HepG2 (cell line): ENCODE results near the gene COPE. TPM values are rescaled to one million over a fixed set of nuclear protein-coding genes. Genes with fewer than 3 reads are reported as not detected.

Experiments
- ATAC-seq: fragments of 200-7000 bp; cut with Tn5 transposase; 3 replicates; pipeline ENCODE4 v1.9.1; 2020; ENCODE audit warnings: mild to moderate bottlenecking, moderate library complexity
- BruUV-seq: library from RNA; stranded (reverse); fragments of 400-500 nt; replicated peaks from 2 replicates; lab custom pipeline; 2021; lab: Mats Ljungman, UMichigan
- CTCF ChIA-PET: fragments of 300-600 bp; formaldehyde crosslinking; extraction: SDS; loops from one replicate; lab custom pipeline; 2021; ENCODE audit warnings: low total read pairs, inconsistent platforms, low intra/inter-chr PET ratio; lab: Yijun Ruan, JAX
- POLR2A ChIA-PET: fragments of 350-600 bp; sonication (Branson Sonifier 250); formaldehyde crosslinking; loops from one replicate; lab custom pipeline; 2020; ENCODE audit warnings: antibody characterized with exemption, inconsistent platforms; lab: Yijun Ruan, JAX
- DNase-seq: peaks from one replicate; pipeline ENCODE4 v3.0.0-alpha.2; 2015; ENCODE audit warnings: low spot score
- FAIRE-seq: peaks from 3 replicates; lab custom pipeline; 2011; peaks lifted over from hg19 to GRCh38; lab: Jason Lieb, UNC
- H2AFZ ChIP-seq: one replicate; pipeline ENCODE4 v1.6.1; 2011; ENCODE audit warnings: low read length, inconsistent platforms
- H3K27ac ChIP-seq: fragments of 300-600 bp; 3 replicates; pipeline ENCODE4 v1.8.0; 2011; ENCODE audit warnings: mixed run types, mild to moderate bottlenecking, mixed read lengths, low read length, inconsistent platforms; ENCODE audit not compliant: insufficient read depth; ENCODE audit errors: extremely low read length
- H3K27me3 ChIP-seq, 2 experiments: fragments of 200-600 bp in 1 of 2; 2 replicates in 1 of 2; 3 replicates in 1 of 2; pipeline versions ENCODE4 v1.6.0 to v1.8.0; 2011; ENCODE audit warnings: low read length in 2 of 2, mild to moderate bottlenecking in 2 of 2, moderate library complexity in 2 of 2, inconsistent platforms in 1 of 2; ENCODE audit not compliant: insufficient read depth in 2 of 2, control insufficient read depth in 1 of 2
- H3K36me3 ChIP-seq, 2 experiments: fragments of 200-600 bp in 1 of 2; replicated peaks in 1 of 2; 2 replicates in 1 of 2; 3 replicates in 1 of 2; pipeline versions ENCODE4 v1.5.1 to v1.8.0; 2011; ENCODE audit warnings: low read length in 2 of 2, inconsistent platforms in 1 of 2; ENCODE audit not compliant: insufficient read depth in 2 of 2, control insufficient read depth in 1 of 2
- H3K4me1 ChIP-seq: 2 replicates; pipeline ENCODE4 v1.5.1; 2012; ENCODE audit warnings: low read length, inconsistent platforms; ENCODE audit not compliant: insufficient read depth
- H3K4me2 ChIP-seq: 2 replicates; pipeline ENCODE4 v1.6.0; 2011; ENCODE audit warnings: low read depth, low read length, inconsistent platforms
- H3K4me3 ChIP-seq, 3 experiments: fragments of 200-600 bp in 1 of 3; sonication (generic), shearing (Covaris generic) in 1 of 3; replicated peaks in 1 of 3; 2 replicates each; pipeline ENCODE4 v1.5.1; 2011 to 2016; ENCODE audit warnings: low read length in 3 of 3, inconsistent platforms in 2 of 3, low read depth in 2 of 3, mild to moderate bottlenecking in 2 of 3, control low read depth in 1 of 3, mixed read lengths in 1 of 3; ENCODE audit not compliant: insufficient read depth in 1 of 3
- H3K79me2 ChIP-seq: one replicate; pipeline ENCODE4 v1.6.1; 2011; ENCODE audit warnings: low read length, inconsistent platforms; ENCODE audit not compliant: insufficient read depth
- H3K9ac ChIP-seq: 2 replicates; pipeline ENCODE4 v1.6.0; 2011; ENCODE audit warnings: mild to moderate bottlenecking, low read depth, low read length, inconsistent platforms; ENCODE audit not compliant: insufficient read depth
- H3K9me3 ChIP-seq: 2 replicates; pipeline ENCODE4 v1.5.1; 2012; ENCODE audit warnings: mild to moderate bottlenecking, low read length
- H4K20me1 ChIP-seq: 2 replicates; pipeline ENCODE4 v1.6.0; 2011; ENCODE audit warnings: inconsistent platforms, mild to moderate bottlenecking, low read length, moderate library complexity; ENCODE audit not compliant: insufficient read depth
- ARID3A ChIP-seq: IDR thresholded peaks from 2 replicates; pipeline ENCODE4 v1.6.1; 2012; ENCODE audit warnings: low read depth, low read length, improper control_type of control experiment
- BHLHE40 ChIP-seq: IDR thresholded peaks from 2 replicates; pipeline ENCODE4 v1.6.1; 2011; ENCODE audit warnings: low read length, improper control_type of control experiment
- CCDC6 ChIP-seq: sonication (generic); formaldehyde crosslinking; IDR thresholded peaks from 2 replicates; pipeline ENCODE4 v1.8.1; 2022; ENCODE audit warnings: mild to moderate bottlenecking, missing genetic modification reagents, moderate library complexity
- ESRRA ChIP-seq: sonication (generic); formaldehyde crosslinking; IDR thresholded peaks from 2 replicates; pipeline ENCODE4 v1.5.1; 2020; ENCODE audit warnings: mild to moderate bottlenecking, low read depth, missing genetic modification reagents
- ETV5 ChIP-seq: IDR thresholded peaks from 2 replicates; pipeline ENCODE4 v1.6.1; 2018; ENCODE audit warnings: missing biosample characterization, missing genetic modification reagents, inconsistent platforms, borderline replicate concordance
- HNF1A ChIP-seq, 2 experiments: sonication (generic) in 1 of 2; formaldehyde crosslinking in 1 of 2; IDR thresholded peaks; 2 replicates each; pipeline versions ENCODE4 v1.4.0 to v1.6.1; 2016 to 2020; ENCODE audit warnings: borderline replicate concordance in 1 of 2, low read depth in 1 of 2, mild to moderate bottlenecking in 1 of 2, missing genetic modification reagents in 1 of 2
- MIER2 ChIP-seq: IDR thresholded peaks from 2 replicates; pipeline ENCODE4 v1.6.1; 2016; ENCODE audit warnings: missing biosample characterization, missing genetic modification reagents
- NFE2 ChIP-seq: sonication (generic); formaldehyde crosslinking; IDR thresholded peaks from 2 replicates; pipeline ENCODE4 v1.4.0; 2020; ENCODE audit warnings: missing genetic modification reagents
- PPARG ChIP-seq: conservative IDR thresholded peaks from 2 replicates; pipeline ENCODE4 v1.6.1; 2016; ENCODE audit warnings: missing biosample characterization, missing genetic modification reagents
- SP5 ChIP-seq: IDR thresholded peaks from 2 replicates; pipeline ENCODE4 v1.6.1; 2016; ENCODE audit warnings: low read depth, borderline replicate concordance
- TFAP4 ChIP-seq: sonication (generic); IDR thresholded peaks from 2 replicates; pipeline ENCODE4 v1.6.1; 2016; ENCODE audit warnings: low read depth, borderline replicate concordance
- ZFY ChIP-seq: sonication (generic); formaldehyde crosslinking; IDR thresholded peaks from 2 replicates; pipeline ENCODE4 v1.4.0; 2020; ENCODE audit warnings: missing genetic modification reagents
- ZKSCAN8 ChIP-seq: IDR thresholded peaks from 2 replicates; pipeline ENCODE4 v1.6.1; 2016; ENCODE audit warnings: borderline replicate concordance, missing genetic modification reagents, missing compliant biosample characterization
- ZNF143 ChIP-seq: sonication (generic); formaldehyde crosslinking; IDR thresholded peaks from 2 replicates; pipeline ENCODE4 v1.4.0; 2020; ENCODE audit warnings: missing genetic modification reagents
- ZNF281 ChIP-seq: sonication (generic); formaldehyde crosslinking; IDR thresholded peaks from 2 replicates; pipeline ENCODE4 v1.4.0; 2020; ENCODE audit warnings: missing genetic modification reagents, borderline replicate concordance
- WGBS: methylation state at CpG from one replicate; pipeline ENCODE4 v1.1.6; 2017; ENCODE audit warnings: low lambda C conversion rate; 5-methylcytosine and 5-hydroxymethylcytosine counted together
- in situ Hi-C: cut with HindIII; loops from 2 replicates; pipeline ENCODE4 v1.10.0; 2017; ENCODE audit warnings: low pct_unique_long_range_greater_than_20kb; ENCODE audit not compliant: extremely low pct_ligation_motif_present
- intact Hi-C: fragments of 100-400 bp; cut with micrococcal nuclease; formaldehyde crosslinking; loops from one replicate; pipeline ENCODE4 v1.10.0; 2022; ENCODE audit not compliant: unreplicated experiment
- polyA plus RNA-seq, 8 experiments: library from polyadenylated mRNA; depleted of rRNA in 3 of 8; stranded (reverse) in 7 of 8; unstranded in 1 of 8; fragments of >200 nt; fragmentation: Illumina TruSeq in 4 of 8; extraction: Trizol in 4 of 8; gene quantifications; 2 replicates each; pipeline versions ENCODE4 v1.2.1 to v1.2.3, GENCODE V29; 2011 to 2016; ENCODE audit warnings: low read depth in 4 of 8, missing spikeins in 1 of 8, mixed read lengths in 1 of 8; ENCODE audit not compliant: insufficient read depth in 1 of 8
- total RNA-seq, 5 experiments: library from RNA; depleted of rRNA; stranded (reverse); fragments of >200 nt; fragmentation: Illumina TruSeq; extraction: Trizol; gene quantifications; 2 replicates each; pipeline ENCODE4 v1.2.3, GENCODE V29; 2016; ENCODE audit warnings: low read depth in 1 of 5

The COPE gene
- total and polyA plus RNA-seq, 2 of the 13 experiments (the other 11 are each of a cell fraction or from before 2014, with no cell fraction given), result 189 to 205 TPM

GRCh38 chr19:18905058-18905456 is 14.1 kb downstream of the COPE start:
- no peak for FAIRE-seq

More at GRCh38 chr19:18905058-18905456, 14.1 kb downstream of the COPE start:
- DNase-seq (no peak), ATAC-seq (no peak)
- ChIA-PET POLR2A (interaction anchor here (1.8 kb wide), 1 partner anchor 14 kb away, joined by 4 read pairs; the partner anchor contains the start of gene COPE), CTCF (no interaction called here)
- H3K27ac ChIP-seq, result no peak overlapping the region
- in situ Hi-C loops, result no loop called here
- H3K4me3 ChIP-seq, result no peak overlapping the region
- H3K4me1 ChIP-seq, result no peaks in the 10 kb centered on the region
- 97% methylated on average over 4 of the region's 8 CpGs for WGBS
- no peak for TF ChIP-seq ZFY (CRISPR knock-in tag)
- TF ChIP-seq ZNF143 (CRISPR knock-in tag), result no peak
- no peak for TF ChIP-seq TFAP4
- TF ChIP-seq ZNF281 (CRISPR knock-in tag), result no peak
- TF ChIP-seq PPARG, result no peak
- no peak for TF ChIP-seq ESRRA (CRISPR knock-in tag)
- TF ChIP-seq NFE2 (CRISPR knock-in tag), result no peak
- no peak for TF ChIP-seq MIER2 (CRISPR knock-in tag)
- TF ChIP-seq CCDC6 (CRISPR knock-in tag), result no peak
- TF ChIP-seq HNF1A (IDR thresholded peaks at IDR 0.05; ENCODE audit: low read depth), result no peak
- no peak for TF ChIP-seq HNF1A (CRISPR knock-in tag; IDR thresholded peaks at IDR 0.05; ENCODE audit: borderline replicate concordance)
- no peak for TF ChIP-seq ZKSCAN8
- TF ChIP-seq SP5, result no peak
- TF ChIP-seq BHLHE40, result no peak
- TF ChIP-seq ARID3A, result no peak
- no peak for TF ChIP-seq ETV5 (CRISPR knock-in tag)
- no peaks in the 10 kb centered on the region for H3K9me3 ChIP-seq
- no peak overlapping the region for H3K9ac ChIP-seq
- peaks cover 19 to 52% of the 10 kb centered on the region in 2 experiments for H3K36me3 ChIP-seq
- H3K79me2 ChIP-seq, result no peaks in the 10 kb centered on the region
- no peaks in the 10 kb centered on the region for H3K27me3 ChIP-seq
- BruUV-seq, result no TSS peak
- no peaks in the 10 kb centered on the region for H4K20me1 ChIP-seq
- no peak overlapping the region for H3K4me2 ChIP-seq
- no peak overlapping the region for H2AFZ ChIP-seq
- intact Hi-C loops, result no loop called here
